T-helper 17 cell (primary cell): ENCODE results near the gene NLK. TPM values are rescaled to one million over a fixed set of nuclear protein-coding genes. Genes with fewer than 3 reads are reported as not detected.
"Not testable (repeated sequence)": the region's sequence is repeated elsewhere in the genome, so short reads cannot be mapped to it uniquely, and the experiment has no call there.

Experiments
- ATAC-seq: fragments of 150-1000 bp; cut with Tn5 transposase; 2 replicates; pipeline ENCODE4 v1.10.0; 2021; ENCODE audit warnings: mild to moderate bottlenecking, moderate library complexity
- DNase-seq, 3 donors: peaks; one replicate each; pipeline versions ENCODE4 v3.0.0 to v3.0.0-alpha.2; 2020 to 2021
- H3K9me3 ChIP-seq: one replicate; pipeline ENCODE4 v1.7.0; 2013; ENCODE audit warnings: low read length, mild to moderate bottlenecking; ENCODE audit not compliant: control insufficient read depth, poor library complexity, severe bottlenecking
- H3K27ac Mint-ChIP-seq: one replicate; pipeline ENCODE4 v1.8.0; 2022; ENCODE audit warnings: mild to moderate bottlenecking, moderate library complexity, mixed read lengths
- H3K27me3 Mint-ChIP-seq: one replicate; pipeline ENCODE4 v1.8.0; 2022; ENCODE audit warnings: mixed read lengths
- H3K36me3 Mint-ChIP-seq: one replicate; pipeline ENCODE4 v1.8.0; 2022; ENCODE audit warnings: low read depth, mixed read lengths
- H3K4me1 Mint-ChIP-seq: one replicate; pipeline ENCODE4 v1.8.0; 2022; ENCODE audit warnings: mild to moderate bottlenecking, mixed read lengths
- H3K4me3 Mint-ChIP-seq: one replicate; pipeline ENCODE4 v1.8.0; 2022; ENCODE audit warnings: mild to moderate bottlenecking, moderate library complexity, mixed read lengths
- total RNA-seq, 4 donors: library from RNA in 2 of 4; stranded (reverse) in 2 of 4; gene quantifications; one replicate each; pipeline ENCODE4 v1.2.3 and lab custom pipeline; 2022 to 2026

The NLK gene
- total RNA-seq, 2 donors from 2014 or later = 12.3 to 15.1 TPM

DNA sequence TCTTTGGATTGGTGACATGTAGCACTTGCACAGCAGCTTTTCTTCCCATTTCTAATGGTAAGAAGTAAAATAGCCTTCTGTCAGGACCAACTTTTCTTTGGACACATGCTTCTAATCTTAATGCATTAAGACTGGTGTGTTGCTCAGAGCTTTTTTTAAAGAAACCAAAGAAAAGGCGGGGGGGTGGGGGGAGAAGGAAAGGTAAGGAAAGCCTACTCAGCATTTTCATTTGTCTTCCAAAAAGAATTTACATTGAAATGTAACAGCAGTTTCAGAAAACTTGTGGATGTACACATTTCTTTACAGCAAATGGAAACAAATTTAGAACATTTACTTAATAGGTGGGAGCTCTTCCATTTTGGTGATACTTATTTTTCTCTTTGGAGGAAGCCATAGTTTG, 49.6 kb downstream of the NLK start:
- ATAC-seq = no peak

GRCh38 chr17:28093999-28094716, 51.7 kb downstream of the NLK start:
- no peaks in the 10 kb centered on the region for H3K36me3 Mint-ChIP-seq
- ATAC-seq = no peak
- no peaks in the 10 kb centered on the region for H3K9me3 ChIP-seq
- H3K4me1 Mint-ChIP-seq = peaks cover 7% of the 10 kb centered on the region
- H3K27ac Mint-ChIP-seq = no peak overlapping the region
- no peaks in the 10 kb centered on the region for H3K27me3 Mint-ChIP-seq
- no peak for DNase-seq
- no peak overlapping the region for H3K4me3 Mint-ChIP-seq

More for the DNA sequence above, 49.6 kb downstream of the NLK start:
- Mint-ChIP-seq H3K27me3 (no peaks in the 10 kb centered on the region), H3K4me3 (no peak overlapping the region), H3K4me1 (peaks cover 16% of the 10 kb centered on the region), H3K36me3 (peaks cover 3% of the 10 kb centered on the region), H3K27ac (no peak overlapping the region)
- DNase-seq = no peak
- no peaks in the 10 kb centered on the region for H3K9me3 ChIP-seq

DNA sequence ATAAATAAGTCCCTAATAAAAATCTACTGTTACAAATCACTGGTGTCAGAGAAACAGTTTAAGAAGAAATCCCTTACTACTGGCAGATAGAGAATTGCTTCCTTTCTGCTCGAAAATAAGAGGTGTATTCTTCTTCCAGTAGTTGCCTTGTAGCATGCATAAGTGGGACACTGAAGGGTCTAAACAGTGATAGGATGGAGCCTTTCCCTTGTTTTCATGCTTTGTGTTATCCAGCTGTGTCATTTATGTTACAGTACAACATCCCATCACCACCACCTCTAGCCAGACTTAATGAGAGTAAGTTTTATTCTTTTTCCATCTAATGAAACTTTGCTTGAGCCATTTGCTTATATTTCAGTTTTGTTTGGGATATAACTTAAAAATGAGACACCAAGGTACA, 54.3 kb downstream of the NLK start:
- ATAC-seq (no peak), DNase-seq (no peak)
- H3K27me3 Mint-ChIP-seq = no peaks in the 10 kb centered on the region
- H3K4me3 Mint-ChIP-seq = no peak overlapping the region
- H3K9me3 ChIP-seq = no peaks in the 10 kb centered on the region
- no peak overlapping the region for H3K27ac Mint-ChIP-seq
- no peaks in the 10 kb centered on the region for H3K36me3 Mint-ChIP-seq
- no peaks in the 10 kb centered on the region for H3K4me1 Mint-ChIP-seq

GRCh38 chr17:28097254-28097653, 54.8 kb downstream of the NLK start:
- Mint-ChIP-seq H3K27me3 (no peaks in the 10 kb centered on the region), H3K36me3 (no peaks in the 10 kb centered on the region), H3K4me1 (no peaks in the 10 kb centered on the region), H3K27ac (no peak overlapping the region), H3K4me3 (no peak overlapping the region)
- DNase-seq (no peak), ATAC-seq (no peak)
- no peaks in the 10 kb centered on the region for H3K9me3 ChIP-seq

- Mint-ChIP-seq H3K4me3 (no peak overlapping the region), H3K36me3 (no peaks in the 10 kb centered on the region), H3K27me3 (no peaks in the 10 kb centered on the region), H3K27ac (no peak overlapping the region), H3K4me1 (no peaks in the 10 kb centered on the region)
- no peaks in the 10 kb centered on the region for H3K9me3 ChIP-seq
- DNase-seq = no peak
- ATAC-seq = no peak
Measured at GRCh38 chr17:28097901-28098300, 55.4 kb downstream of the NLK start.

- H3K4me1 Mint-ChIP-seq, DNase-seq, H3K9me3 ChIP-seq, H3K4me3 Mint-ChIP-seq, H3K36me3 Mint-ChIP-seq, H3K27me3 Mint-ChIP-seq, ATAC-seq, H3K27ac Mint-ChIP-seq: not testable (repeated sequence)
Measured at GRCh38 chr17:28098591-28098990, 56.1 kb downstream of the NLK start.

- no peaks in the 10 kb centered on the region for H3K36me3 Mint-ChIP-seq
- no peaks in the 10 kb centered on the region for H3K27me3 Mint-ChIP-seq
- H3K27ac Mint-ChIP-seq = no peak overlapping the region
Measured at GRCh38 chr17:28100251-28100650, 57.8 kb downstream of the NLK start.

GRCh38 chr17:28100936-28101335, 58.5 kb downstream of the NLK start:
- Mint-ChIP-seq H3K36me3 (no peaks in the 10 kb centered on the region), H3K27me3 (no peaks in the 10 kb centered on the region), H3K4me1 (no peaks in the 10 kb centered on the region), H3K4me3 (no peak overlapping the region), H3K27ac (no peak overlapping the region)
- no peaks in the 10 kb centered on the region for H3K9me3 ChIP-seq
- no peak for DNase-seq
- no peak for ATAC-seq

More at GRCh38 chr17:28100251-28100650, 57.8 kb downstream of the NLK start:
- Mint-ChIP-seq H3K4me3 (no peak overlapping the region), H3K4me1 (no peaks in the 10 kb centered on the region)
- no peak for DNase-seq
- no peaks in the 10 kb centered on the region for H3K9me3 ChIP-seq
- ATAC-seq = no peak

DNA sequence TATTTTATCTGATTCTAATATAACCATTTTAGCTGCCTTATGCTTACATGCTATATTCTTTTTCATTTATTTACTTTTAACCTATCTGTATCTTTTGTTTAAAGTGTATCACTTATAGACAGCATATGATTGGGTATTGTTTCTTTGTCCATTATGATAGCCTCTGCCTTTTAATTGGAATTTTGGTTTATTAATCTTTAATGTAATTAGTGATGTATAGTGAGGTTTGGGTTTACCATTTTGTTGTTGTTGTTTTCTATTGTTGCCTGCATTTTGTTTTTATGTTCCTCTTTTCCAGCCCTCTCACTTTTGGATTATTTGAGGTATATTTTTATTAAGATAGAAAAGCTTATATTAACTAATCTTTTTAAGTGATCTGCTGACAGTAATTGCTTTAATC, 59.4 kb downstream of the NLK start:
- H3K27me3 Mint-ChIP-seq = no peaks in the 10 kb centered on the region
- H3K9me3 ChIP-seq = no peaks in the 10 kb centered on the region
- H3K4me1 Mint-ChIP-seq = no peaks in the 10 kb centered on the region
- H3K4me3 Mint-ChIP-seq = no peak overlapping the region
- DNase-seq = no peak
- H3K27ac Mint-ChIP-seq = no peak overlapping the region
- no peak for ATAC-seq
- no peaks in the 10 kb centered on the region for H3K36me3 Mint-ChIP-seq

- Mint-ChIP-seq H3K36me3 (no peaks in the 10 kb centered on the region), H3K4me3 (no peak overlapping the region), H3K4me1 (no peaks in the 10 kb centered on the region), H3K27me3 (no peaks in the 10 kb centered on the region), H3K27ac (no peak overlapping the region)
- no peaks in the 10 kb centered on the region for H3K9me3 ChIP-seq
- DNase-seq = no peak
- ATAC-seq = no peak
Measured at GRCh38 chr17:28105501-28105900, 63.0 kb downstream of the NLK start.

DNA sequence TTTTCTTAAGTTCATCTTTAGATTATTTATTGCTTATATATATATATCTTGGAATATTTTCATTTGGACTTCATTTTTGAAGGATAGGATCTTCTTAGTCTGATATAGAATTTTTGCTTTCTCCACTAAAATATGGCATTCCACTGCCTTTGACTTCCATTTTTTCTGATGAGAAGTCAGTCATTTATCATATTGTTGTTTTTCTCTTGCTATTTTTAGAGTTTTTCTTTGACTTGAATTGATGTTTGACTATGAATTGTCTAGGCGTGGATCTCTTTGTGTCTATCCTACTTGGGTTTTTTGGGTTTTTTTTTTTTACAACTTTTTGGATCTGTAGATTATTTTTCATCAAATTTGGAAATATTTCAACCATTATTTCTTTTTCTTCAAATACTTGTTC, 67.7 kb downstream of the NLK start:
- Mint-ChIP-seq H3K27ac (no peak overlapping the region), H3K36me3 (no peaks in the 10 kb centered on the region), H3K4me3 (no peak overlapping the region), H3K4me1 (peaks cover 6% of the 10 kb centered on the region), H3K27me3 (no peaks in the 10 kb centered on the region)
- ATAC-seq (no peak), DNase-seq (no peak)
- H3K9me3 ChIP-seq = no peaks in the 10 kb centered on the region

GRCh38 chr17:28112181-28112580, 69.7 kb downstream of the NLK start:
- Mint-ChIP-seq H3K27ac (no peak overlapping the region), H3K27me3 (no peaks in the 10 kb centered on the region), H3K4me1 (peaks cover 11% of the 10 kb centered on the region), H3K36me3 (no peaks in the 10 kb centered on the region), H3K4me3 (no peak overlapping the region)
- ATAC-seq = no peak
- H3K9me3 ChIP-seq = no peaks in the 10 kb centered on the region
- no peak for DNase-seq

- DNase-seq (no peak), ATAC-seq (no peak)
- Mint-ChIP-seq H3K27ac (no peak overlapping the region), H3K4me1 (peaks cover 13% of the 10 kb centered on the region), H3K4me3 (no peak overlapping the region), H3K36me3 (no peaks in the 10 kb centered on the region), H3K27me3 (no peaks in the 10 kb centered on the region)
- H3K9me3 ChIP-seq = no peaks in the 10 kb centered on the region
Measured at GRCh38 chr17:28112606-28113005, 70.1 kb downstream of the NLK start.

DNA sequence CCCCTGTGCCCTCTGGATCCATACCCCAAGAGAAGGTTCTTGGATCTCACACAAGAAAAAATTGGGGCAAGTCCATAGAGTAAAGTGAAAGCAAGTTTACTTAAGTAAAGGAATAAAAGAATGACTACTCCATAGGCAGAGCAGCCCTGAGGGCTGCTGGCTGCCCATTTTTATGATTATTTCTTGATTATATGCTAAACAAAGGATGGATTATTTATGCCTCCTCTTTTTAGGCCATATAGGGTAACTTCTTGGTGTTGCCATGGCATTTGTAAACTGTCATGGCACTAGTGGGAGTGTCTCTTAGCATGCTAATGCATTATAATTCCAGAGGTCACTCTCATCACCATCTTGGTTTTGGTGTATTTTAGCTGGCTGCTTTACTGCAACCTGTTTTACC, 70.8 kb downstream of the NLK start:
- no peak overlapping the region for H3K4me3 Mint-ChIP-seq
- peaks cover 13% of the 10 kb centered on the region for H3K4me1 Mint-ChIP-seq
- H3K27ac Mint-ChIP-seq = no peak overlapping the region
- DNase-seq (no peak), ATAC-seq (no peak)
- H3K27me3 Mint-ChIP-seq = no peaks in the 10 kb centered on the region
- no peaks in the 10 kb centered on the region for H3K9me3 ChIP-seq
- no peaks in the 10 kb centered on the region for H3K36me3 Mint-ChIP-seq
